ENCODE measurements around the gene NTF3.

- TF ChIP-seq, protein P1, sequence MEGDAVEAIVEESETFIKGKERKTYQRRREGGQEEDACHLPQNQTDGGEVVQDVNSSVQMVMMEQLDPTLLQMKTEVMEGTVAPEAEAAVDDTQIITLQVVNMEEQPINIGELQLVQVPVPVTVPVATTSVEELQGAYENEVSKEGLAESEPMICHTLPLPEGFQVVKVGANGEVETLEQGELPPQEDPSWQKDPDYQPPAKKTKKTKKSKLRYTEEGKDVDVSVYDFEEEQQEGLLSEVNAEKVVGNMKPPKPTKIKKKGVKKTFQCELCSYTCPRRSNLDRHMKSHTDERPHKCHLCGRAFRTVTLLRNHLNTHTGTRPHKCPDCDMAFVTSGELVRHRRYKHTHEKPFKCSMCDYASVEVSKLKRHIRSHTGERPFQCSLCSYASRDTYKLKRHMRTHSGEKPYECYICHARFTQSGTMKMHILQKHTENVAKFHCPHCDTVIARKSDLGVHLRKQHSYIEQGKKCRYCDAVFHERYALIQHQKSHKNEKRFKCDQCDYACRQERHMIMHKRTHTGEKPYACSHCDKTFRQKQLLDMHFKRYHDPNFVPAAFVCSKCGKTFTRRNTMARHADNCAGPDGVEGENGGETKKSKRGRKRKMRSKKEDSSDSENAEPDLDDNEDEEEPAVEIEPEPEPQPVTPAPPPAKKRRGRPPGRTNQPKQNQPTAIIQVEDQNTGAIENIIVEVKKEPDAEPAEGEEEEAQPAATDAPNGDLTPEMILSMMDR (conservative IDR thresholded peaks at IDR 0.05 in 1 of 2, IDR thresholded peaks at IDR 0.05 in 1 of 2; ENCODE audit: low read depth in 1 of 2, low read length in 2 of 2), result no peak
- no peak for TF ChIP-seq EZH2 (IDR thresholded peaks at IDR 0.05; ENCODE audit: low read length, missing control alignments)
Observed at GRCh38 chr12:5520831-5521230, 88.9 kb downstream of the NTF3 start.
